ENCODE results near the gene PIGK. TPM values are rescaled to one million over a fixed set of nuclear protein-coding genes. Genes with fewer than 3 reads are reported as not detected.
A peak's percentile ranks its signal among the peaks of the same experiment; 100 is the strongest.

PIGK gene
- total RNA-seq, 1 donor from 2014 or later: 17.4 TPM

DNA sequence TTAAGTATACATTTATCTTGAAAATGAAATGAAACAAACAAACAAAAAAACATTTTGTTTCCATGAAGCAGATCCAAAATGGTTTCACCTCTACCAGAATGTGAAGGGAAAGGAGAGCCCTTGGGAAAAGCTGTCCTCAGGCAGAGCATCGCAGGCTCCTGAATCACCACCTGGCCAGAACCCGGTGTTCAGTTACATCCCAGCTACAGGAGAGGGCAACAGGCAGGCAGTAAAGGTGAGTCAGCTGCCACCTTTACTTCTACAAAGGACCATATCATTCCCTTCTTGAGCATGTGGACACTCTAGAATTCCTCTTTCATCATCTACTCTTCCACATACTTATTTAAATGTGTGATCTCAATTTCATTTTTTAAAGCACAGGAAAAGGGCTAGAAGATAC is 151.2 kb downstream of the PIGK start:
- H3K36me3 ChIP-seq (ENCODE audit: control insufficient read depth, insufficient read depth, low read length): no peaks in the 10 kb centered on the region
- TF ChIP-seq, protein P1, sequence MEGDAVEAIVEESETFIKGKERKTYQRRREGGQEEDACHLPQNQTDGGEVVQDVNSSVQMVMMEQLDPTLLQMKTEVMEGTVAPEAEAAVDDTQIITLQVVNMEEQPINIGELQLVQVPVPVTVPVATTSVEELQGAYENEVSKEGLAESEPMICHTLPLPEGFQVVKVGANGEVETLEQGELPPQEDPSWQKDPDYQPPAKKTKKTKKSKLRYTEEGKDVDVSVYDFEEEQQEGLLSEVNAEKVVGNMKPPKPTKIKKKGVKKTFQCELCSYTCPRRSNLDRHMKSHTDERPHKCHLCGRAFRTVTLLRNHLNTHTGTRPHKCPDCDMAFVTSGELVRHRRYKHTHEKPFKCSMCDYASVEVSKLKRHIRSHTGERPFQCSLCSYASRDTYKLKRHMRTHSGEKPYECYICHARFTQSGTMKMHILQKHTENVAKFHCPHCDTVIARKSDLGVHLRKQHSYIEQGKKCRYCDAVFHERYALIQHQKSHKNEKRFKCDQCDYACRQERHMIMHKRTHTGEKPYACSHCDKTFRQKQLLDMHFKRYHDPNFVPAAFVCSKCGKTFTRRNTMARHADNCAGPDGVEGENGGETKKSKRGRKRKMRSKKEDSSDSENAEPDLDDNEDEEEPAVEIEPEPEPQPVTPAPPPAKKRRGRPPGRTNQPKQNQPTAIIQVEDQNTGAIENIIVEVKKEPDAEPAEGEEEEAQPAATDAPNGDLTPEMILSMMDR (IDR thresholded peaks at IDR 0.05; ENCODE audit: insufficient read depth, low read length, severe bottlenecking): no peak
- DNase-seq (ENCODE audit: low read depth) (peak; percentile 80), FAIRE-seq (no peak)
- no peak overlapping the region for H3K4me3 ChIP-seq (ENCODE audit: low read depth, low read length)
- no peaks in the 10 kb centered on the region for H3K27me3 ChIP-seq (ENCODE audit: control insufficient read depth, insufficient read depth, low read length)

GRCh38 chr1:77065693-77066342 is 153.4 kb downstream of the PIGK start:
- FAIRE-seq (no peak), DNase-seq (ENCODE audit: low read depth) (no peak)
- H3K36me3 ChIP-seq (ENCODE audit: control insufficient read depth, insufficient read depth, low read length): no peaks in the 10 kb centered on the region
- TF ChIP-seq, protein P1 (IDR thresholded peaks at IDR 0.05; ENCODE audit: insufficient read depth, low read length, severe bottlenecking): no peak
- no peak overlapping the region for H3K4me3 ChIP-seq (ENCODE audit: low read depth, low read length)
- no peaks in the 10 kb centered on the region for H3K27me3 ChIP-seq (ENCODE audit: control insufficient read depth, insufficient read depth, low read length)

- no peak overlapping the region for H3K4me3 ChIP-seq (ENCODE audit: low read depth, low read length)
- FAIRE-seq: no peak
- TF ChIP-seq, protein P1 (IDR thresholded peaks at IDR 0.05; ENCODE audit: insufficient read depth, low read length, severe bottlenecking): no peak
- DNase-seq (ENCODE audit: low read depth): no peak
- no peaks in the 10 kb centered on the region for H3K27me3 ChIP-seq (ENCODE audit: control insufficient read depth, insufficient read depth, low read length)
- no peaks in the 10 kb centered on the region for H3K36me3 ChIP-seq (ENCODE audit: control insufficient read depth, insufficient read depth, low read length)
Observed at GRCh38 chr1:77064246-77064645, 155.0 kb downstream of the PIGK start.

- FAIRE-seq (no peak), DNase-seq (ENCODE audit: low read depth) (no peak)
- TF ChIP-seq, protein P1 (IDR thresholded peaks at IDR 0.05; ENCODE audit: insufficient read depth, low read length, severe bottlenecking): no peak
- H3K36me3 ChIP-seq (ENCODE audit: control insufficient read depth, insufficient read depth, low read length): no peaks in the 10 kb centered on the region
- no peaks in the 10 kb centered on the region for H3K27me3 ChIP-seq (ENCODE audit: control insufficient read depth, insufficient read depth, low read length)
- no peak overlapping the region for H3K4me3 ChIP-seq (ENCODE audit: low read depth, low read length)
Observed at GRCh38 chr1:77063118-77063517, 156.1 kb downstream of the PIGK start.

GRCh38 chr1:77061162-77061561 is 158.1 kb downstream of the PIGK start:
- TF ChIP-seq, protein P1 (IDR thresholded peaks at IDR 0.05; ENCODE audit: insufficient read depth, low read length, severe bottlenecking): no peak
- FAIRE-seq: no peak
- Histone ChIP-seq H3K36me3 (ENCODE audit: control insufficient read depth, insufficient read depth, low read length) (no peaks in the 10 kb centered on the region), H3K4me3 (ENCODE audit: low read depth, low read length) (no peak overlapping the region), H3K27me3 (ENCODE audit: control insufficient read depth, insufficient read depth, low read length) (no peaks in the 10 kb centered on the region)
- DNase-seq (ENCODE audit: low read depth): no peak

DNA sequence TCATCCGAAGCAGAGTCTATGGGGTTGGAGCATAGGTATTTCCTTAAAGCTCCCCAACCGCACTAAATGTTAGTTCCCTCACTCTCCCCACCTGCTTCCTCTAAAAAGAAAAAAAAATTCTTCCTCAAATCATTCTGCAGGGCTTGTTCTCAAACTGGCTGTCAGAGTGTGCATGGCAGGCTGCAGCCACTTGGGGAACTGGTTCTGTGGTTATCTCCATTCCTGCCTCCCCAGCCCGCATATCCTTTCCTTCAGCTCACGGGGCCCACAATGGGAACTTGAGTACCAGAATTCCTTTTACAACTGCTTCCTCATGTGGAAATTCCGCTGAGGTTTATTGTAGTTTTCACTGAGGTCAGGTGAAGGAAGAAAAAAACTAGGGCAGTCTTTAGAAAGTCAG is 159.2 kb downstream of the PIGK start:
- TF ChIP-seq, protein P1 (IDR thresholded peaks at IDR 0.05; ENCODE audit: insufficient read depth, low read length, severe bottlenecking): no peak

More for the DNA sequence above, 159.2 kb downstream of the PIGK start:
- H3K4me3 ChIP-seq (ENCODE audit: low read depth, low read length): no peak overlapping the region
- H3K36me3 ChIP-seq (ENCODE audit: control insufficient read depth, insufficient read depth, low read length): no peaks in the 10 kb centered on the region
- FAIRE-seq (no peak), DNase-seq (ENCODE audit: low read depth) (no peak)
- no peaks in the 10 kb centered on the region for H3K27me3 ChIP-seq (ENCODE audit: control insufficient read depth, insufficient read depth, low read length)

All from bronchial epithelial cell (primary cell).